Measurements from ENCODE around the gene CHTF18.
"Not testable (repeated sequence)": the region's sequence is repeated elsewhere in the genome, so short reads cannot be mapped to it uniquely, and the experiment has no call there.

CHTF18 gene

DNA sequence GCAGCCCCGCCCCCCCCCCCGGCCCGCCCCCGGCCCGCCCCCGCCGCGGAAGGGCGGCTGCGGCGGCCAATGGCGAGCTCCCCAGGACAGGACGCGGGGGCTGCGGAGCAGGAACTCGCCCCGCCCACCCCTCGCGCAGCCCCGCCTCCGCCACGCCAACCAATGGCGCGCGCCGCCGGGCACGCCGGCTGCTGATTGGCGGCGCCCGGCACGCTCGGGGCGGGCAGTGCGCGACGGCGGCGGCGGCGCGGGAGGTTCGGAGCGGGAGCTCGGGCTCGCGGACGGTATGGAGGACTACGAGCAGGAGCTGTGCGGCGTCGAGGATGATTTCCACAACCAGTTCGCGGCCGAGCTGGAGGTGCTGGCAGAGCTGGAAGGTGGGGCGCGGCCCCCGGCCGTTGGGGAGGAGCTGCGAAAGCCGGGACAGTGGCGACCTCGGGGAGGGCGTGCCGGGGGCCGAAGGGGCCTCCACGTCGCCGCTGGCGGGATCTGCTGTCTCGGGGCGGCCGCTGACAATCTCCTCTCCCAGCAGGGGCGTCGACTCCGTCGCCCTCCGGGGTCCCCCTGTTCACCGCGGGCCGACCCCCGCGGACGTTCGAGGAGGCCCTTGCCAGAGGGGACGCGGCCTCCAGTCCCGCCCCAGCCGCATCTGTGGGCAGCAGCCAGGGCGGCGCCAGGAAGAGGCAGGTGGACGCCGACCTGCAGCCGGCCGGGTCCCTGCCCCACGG is at the start of gene CHTF18:
CHTF18 (plus strand) TSS at position 222 of the 728 bp plus-strand sequence; CDS start at position 287, 65 bp downstream.
- in situ Hi-C loops (cut with MboI; ENCODE audit: low sequenced_read_pairs) = loop anchor here (10.0 kb wide), 1 partner anchor 104 kb away; the partner anchor contains the start of genes JMJD8 and STUB1

DNA sequence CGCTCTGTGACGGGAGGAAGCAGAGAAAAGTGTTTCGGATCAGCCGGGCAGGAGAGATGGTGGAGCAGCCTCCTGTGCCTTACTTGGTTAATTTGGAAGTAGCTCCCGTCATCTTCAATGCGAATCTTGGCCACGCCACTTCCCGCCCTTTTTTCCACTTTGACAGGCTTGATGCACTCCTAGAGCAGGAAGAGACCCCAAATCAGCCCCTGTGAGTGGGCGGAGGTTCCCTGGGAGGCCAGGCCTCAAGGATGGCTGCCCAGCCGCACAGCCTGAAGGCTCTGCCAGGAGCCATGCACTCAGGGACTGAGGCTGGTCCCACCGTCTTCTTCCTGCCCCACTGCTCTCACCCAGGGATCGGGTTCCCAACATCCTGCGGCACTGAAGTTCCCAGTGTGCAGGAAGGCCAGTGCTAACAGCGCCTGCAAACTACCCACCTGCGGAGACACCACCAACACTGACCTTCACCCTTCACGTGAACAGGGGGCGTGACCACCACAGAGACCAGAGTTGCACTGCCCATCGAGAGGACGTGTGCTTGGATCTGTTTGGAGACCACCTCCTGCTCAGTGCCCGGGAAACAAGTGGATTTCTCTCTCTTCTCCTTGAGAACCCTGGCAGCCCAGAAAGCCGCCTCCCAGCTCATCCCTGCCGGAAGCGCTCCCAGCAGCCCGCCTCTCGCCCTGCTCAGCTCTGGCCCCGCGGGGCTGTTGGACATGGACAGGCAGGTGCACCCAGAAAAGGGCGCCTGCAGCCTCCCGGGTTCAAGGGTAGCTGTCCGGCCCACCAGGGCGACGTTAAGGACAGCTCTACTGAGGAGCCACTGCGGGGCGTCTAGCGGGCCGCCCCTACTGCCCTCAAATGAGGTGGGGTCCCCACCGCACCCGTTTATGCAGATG is 48.6 kb upstream of the CHTF18 start:
- in situ Hi-C loops (cut with MboI; ENCODE audit: low sequenced_read_pairs) = no loop called here

- in situ Hi-C loops (cut with MboI; ENCODE audit: low sequenced_read_pairs) = no loop called here
These were observed 48.0 kb upstream of the CHTF18 start for GRCh38 chr16:740459-740763.

- in situ Hi-C loops (cut with MboI; ENCODE audit: low sequenced_read_pairs) = no loop called here
These were observed 47.5 kb upstream of the CHTF18 start, which contains the start of gene CIAO3 for GRCh38 chr16:740764-741505. Gene CIAO3, minus strand, starts transcription at chr16:740997. Its CDS starts 12 bp downstream, at chr16:740985.

DNA sequence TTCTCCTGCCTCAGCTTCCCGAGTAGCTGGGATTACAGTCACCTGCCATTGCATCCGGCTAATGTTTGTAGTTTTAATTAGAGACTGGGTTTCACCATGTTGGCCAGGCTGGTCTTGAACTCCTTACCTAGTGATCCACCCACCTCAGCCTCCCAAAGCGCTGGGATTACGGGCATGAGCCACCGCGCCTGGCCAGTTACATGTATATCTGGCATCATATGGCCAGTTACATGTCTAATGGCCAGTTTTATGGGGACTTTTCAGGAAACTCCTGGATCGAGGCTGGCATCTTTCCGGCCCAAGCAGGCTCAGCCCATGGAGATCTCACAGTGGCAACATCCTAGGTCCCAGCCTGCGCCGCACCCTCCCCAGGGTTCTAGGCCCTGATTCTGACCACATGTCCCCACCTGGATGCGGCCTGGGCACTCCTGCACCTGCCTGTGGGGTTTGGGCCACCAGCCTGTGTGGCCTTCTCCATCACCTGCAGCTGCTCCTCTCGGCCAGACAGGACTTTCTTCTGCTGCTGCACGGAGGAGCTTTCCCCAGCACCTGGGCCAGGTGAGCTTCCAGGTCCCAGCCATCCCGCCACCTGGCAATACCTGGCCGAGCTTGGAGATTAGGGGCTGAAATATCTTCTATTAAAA is 46.3 kb upstream of the CHTF18 start:
- in situ Hi-C loops (cut with MboI; ENCODE audit: low sequenced_read_pairs) = no loop called here

- in situ Hi-C loops (cut with MboI; ENCODE audit: low sequenced_read_pairs) = not testable (repeated sequence)
These were observed 45.5 kb upstream of the CHTF18 start for GRCh38 chr16:742894-743293.

GRCh38 chr16:743794-744500 is 44.5 kb upstream of the CHTF18 start:
- in situ Hi-C loops (cut with MboI; ENCODE audit: low sequenced_read_pairs) = no loop called here

DNA sequence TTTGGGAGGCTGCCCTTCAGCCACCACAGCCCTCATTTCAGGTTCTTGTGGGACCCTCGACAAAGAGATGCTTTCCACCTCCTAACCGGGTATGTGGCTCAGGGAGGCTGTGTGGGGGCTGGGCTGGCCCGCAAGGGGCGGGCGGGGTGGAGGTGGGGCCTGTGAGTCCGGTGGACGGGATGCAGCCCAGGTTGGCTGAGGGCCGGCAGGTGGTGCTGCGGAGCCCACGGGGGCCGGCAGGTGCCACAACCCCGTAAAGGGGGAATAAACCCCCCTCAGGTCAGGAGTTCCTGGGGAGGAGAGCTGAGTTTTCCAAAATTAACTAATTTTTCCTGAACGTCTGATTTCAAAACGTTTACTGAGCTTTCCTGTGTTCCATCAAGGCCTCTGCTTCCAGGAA is 42.7 kb upstream of the CHTF18 start:
- in situ Hi-C loops (cut with MboI; ENCODE audit: low sequenced_read_pairs) = no loop called here

GRCh38 chr16:746637-747036 is 41.8 kb upstream of the CHTF18 start:
- in situ Hi-C loops (cut with MboI; ENCODE audit: low sequenced_read_pairs) = no loop called here

DNA sequence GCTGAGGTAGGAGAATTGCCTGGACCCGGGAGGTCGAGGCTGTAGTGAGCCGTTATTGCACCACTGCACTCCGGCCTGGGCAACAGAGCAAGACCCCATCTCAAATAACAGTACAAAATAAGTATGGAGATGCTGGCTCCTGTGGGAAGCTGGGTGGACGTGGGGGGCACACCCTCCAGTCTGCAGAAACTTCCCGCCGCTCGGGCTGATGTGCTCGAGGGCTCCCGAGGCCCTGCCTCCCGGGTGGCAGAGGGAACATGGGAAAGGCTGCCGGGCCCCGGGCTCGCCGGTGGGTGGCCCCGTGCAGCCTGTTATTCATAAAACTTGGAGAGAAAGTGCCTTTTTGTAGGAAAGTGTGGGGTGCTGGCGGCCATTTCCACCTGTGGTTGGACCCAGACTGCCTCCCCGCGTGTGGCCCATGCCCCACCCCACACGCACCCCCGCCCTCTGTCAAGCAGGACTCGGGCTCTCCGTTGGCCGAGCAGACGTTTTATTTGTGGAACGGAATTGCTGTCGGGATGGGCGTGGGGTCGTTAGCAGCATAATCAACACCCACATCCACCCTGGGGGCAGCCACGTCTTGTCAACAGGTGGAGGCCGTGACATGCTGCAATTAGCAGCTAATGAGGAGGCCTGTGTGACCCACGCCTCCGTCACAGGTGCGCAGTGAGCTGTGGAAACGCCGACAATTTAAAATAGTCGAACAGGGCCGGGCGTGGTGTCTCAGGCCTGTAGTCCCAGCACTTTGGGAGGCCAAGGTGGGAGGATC is 40.3 kb upstream of the CHTF18 start:
- in situ Hi-C loops (cut with MboI; ENCODE audit: low sequenced_read_pairs) = no loop called here

GRCh38 chr16:749010-749409 is 39.4 kb upstream of the CHTF18 start:
- in situ Hi-C loops (cut with MboI; ENCODE audit: low sequenced_read_pairs) = no loop called here

DNA sequence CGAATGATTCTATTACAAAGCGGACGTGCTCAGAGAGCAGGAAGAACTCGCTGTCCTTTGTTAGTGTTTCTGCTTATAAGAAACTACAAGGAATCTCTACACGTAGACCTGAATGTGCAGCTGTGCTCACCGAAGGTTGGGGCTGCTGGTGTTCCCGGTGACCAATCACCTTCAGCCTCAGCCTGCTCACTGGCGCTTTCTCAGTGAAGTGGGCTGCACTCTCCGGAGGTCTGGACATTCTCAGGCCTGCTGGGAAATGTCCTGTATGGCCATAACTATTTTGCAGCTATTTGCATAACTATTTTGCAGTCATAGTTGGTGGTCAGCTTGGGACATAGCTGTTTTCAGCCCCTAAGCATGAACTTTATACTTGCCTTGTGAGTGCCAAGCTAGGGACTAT is 37.9 kb upstream of the CHTF18 start:
- in situ Hi-C loops (cut with MboI; ENCODE audit: low sequenced_read_pairs) = no loop called here

GRCh38 chr16:751152-752006 is 37.0 kb upstream of the CHTF18 start:
- in situ Hi-C loops (cut with MboI; ENCODE audit: low sequenced_read_pairs) = no loop called here

GRCh38 chr16:752007-752312 is 36.5 kb upstream of the CHTF18 start:
- in situ Hi-C loops (cut with MboI; ENCODE audit: low sequenced_read_pairs) = no loop called here

GRCh38 chr16:754121-754607 is 34.3 kb upstream of the CHTF18 start:
- in situ Hi-C loops (cut with MboI; ENCODE audit: low sequenced_read_pairs) = not testable (repeated sequence)

GRCh38 chr16:754656-755055 is 33.8 kb upstream of the CHTF18 start:
- in situ Hi-C loops (cut with MboI; ENCODE audit: low sequenced_read_pairs) = no loop called here

DNA sequence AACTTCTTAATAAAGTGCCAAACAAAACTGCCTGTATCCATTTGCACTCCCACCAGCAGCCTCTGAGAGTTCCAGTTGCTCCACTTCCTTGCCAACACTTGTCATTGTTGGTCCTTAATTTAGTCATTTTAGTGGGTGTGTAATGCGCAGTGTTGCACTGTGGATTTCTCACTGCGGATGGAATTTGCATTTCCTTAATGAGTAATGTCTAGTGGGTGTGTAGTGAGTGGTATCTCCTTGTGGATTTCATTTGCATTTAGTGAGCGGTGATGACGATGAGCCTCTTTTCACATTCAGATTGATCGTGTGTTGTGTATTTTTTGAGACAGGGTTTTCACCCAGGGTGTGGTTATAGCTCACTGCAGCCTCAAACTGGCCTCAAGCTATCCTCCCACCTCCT is 32.0 kb upstream of the CHTF18 start:
- in situ Hi-C loops (cut with MboI; ENCODE audit: low sequenced_read_pairs) = no loop called here

DNA sequence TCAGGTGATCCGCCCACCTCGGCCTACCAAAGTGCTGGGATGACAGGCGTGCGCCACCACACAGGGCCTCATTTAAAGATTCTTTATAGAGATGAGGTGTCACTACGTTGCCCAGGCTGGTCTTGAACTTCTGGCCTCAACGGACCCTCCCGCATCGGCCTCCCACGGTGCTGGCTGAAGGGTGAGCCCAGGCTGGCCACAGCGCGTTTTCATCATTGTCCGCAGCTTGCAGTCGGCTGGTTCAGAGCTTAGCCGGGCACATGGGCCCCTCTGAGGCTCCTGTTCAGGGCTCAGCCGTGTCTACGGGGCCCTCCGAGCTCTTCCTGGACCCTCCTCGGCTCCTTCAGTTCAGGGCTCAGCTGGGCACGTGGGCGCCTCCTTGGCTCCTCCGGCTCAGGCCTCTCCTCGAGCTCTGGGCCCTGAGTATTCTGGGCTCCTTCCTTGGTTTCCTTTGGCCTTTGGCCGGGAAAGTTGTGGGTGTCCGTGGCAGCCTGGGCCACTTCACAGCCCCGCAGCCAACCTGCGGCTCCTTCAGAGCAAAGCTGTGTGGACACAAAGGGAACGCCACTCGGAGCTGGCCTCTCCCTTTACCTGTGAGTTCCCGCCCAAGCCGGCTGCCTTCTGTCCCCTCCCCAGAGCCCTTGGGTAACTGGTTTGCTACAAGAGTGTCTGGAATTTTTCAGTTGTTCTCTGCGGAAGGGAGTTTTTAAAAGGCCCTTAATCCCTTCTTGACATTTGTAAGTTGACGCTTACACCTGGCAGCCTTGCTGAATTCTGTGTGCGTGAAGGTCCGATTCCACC is 29.1 kb upstream of the CHTF18 start:
- in situ Hi-C loops (cut with MboI; ENCODE audit: low sequenced_read_pairs) = no loop called here

All from HL-60/S4 treated with phorbol 12-myristate 13-acetate at 8.2 ng/mL for 4 days and 3 days (cell line).